H1 (cell line): ENCODE measurements around the gene SP4. TPM values are rescaled to one million over a fixed set of nuclear protein-coding genes. Genes with fewer than 3 reads are reported as not detected.

Experiments used
- BACH1 ChIP-seq: IDR thresholded peaks from 2 replicates; pipeline ENCODE4 v1.6.1; 2012; ENCODE audit warnings: low read length, improper control_type of control experiment
- BCL11A ChIP-seq, 2 experiments: IDR thresholded peaks; one replicate each; pipeline ENCODE4 v1.6.1; 2011; ENCODE audit warnings: low read depth in 2 of 2, low read length in 2 of 2, mild to moderate bottlenecking in 2 of 2
- GTF2F1 ChIP-seq: IDR thresholded peaks from 2 replicates; pipeline ENCODE4 v1.6.1; 2012; ENCODE audit warnings: low read depth, low read length, improper control_type of control experiment, borderline replicate concordance
- SP2 ChIP-seq: IDR thresholded peaks from 2 replicates; pipeline ENCODE4 v1.6.1; 2012; ENCODE audit warnings: mild to moderate bottlenecking, low read length, inconsistent platforms
- polyA plus RNA-seq, 7 experiments: library from polyadenylated mRNA; depleted of rRNA in 3 of 7; stranded (reverse) in 5 of 7; unstranded in 2 of 7; fragments of >200 nt in 5 of 7; fragments of 200-250 nt in 2 of 7; gene quantifications; 1 replicate in 5 of 7; 2 replicates in 1 of 7; 4 replicates in 1 of 7; pipeline versions ENCODE4 v1.2.1 to v1.2.3, GENCODE V29; 2011 to 2013; ENCODE audit warnings: missing spikeins in 2 of 7, mixed read lengths in 2 of 7
- total RNA-seq: library from RNA; stranded (reverse); fragmentation: NEBNext Ultra II Directional; extraction: Animal tissue kit (Norgen Biotek cat#: 25700); gene quantifications from 2 replicates; pipeline ENCODE4 v1.2.1, GENCODE V29; 2021
- TF ChIP-seq, protein P1 (sequence below): IDR thresholded peaks from 2 replicates; pipeline ENCODE4 v1.6.1; 2012; ENCODE audit warnings: inconsistent platforms

Gene SP4
- total and polyA plus RNA-seq, 2 of the 8 experiments (the other 6 are each of a cell fraction or from before 2014, with no cell fraction given) = 10.0 to 24.0 TPM

DNA sequence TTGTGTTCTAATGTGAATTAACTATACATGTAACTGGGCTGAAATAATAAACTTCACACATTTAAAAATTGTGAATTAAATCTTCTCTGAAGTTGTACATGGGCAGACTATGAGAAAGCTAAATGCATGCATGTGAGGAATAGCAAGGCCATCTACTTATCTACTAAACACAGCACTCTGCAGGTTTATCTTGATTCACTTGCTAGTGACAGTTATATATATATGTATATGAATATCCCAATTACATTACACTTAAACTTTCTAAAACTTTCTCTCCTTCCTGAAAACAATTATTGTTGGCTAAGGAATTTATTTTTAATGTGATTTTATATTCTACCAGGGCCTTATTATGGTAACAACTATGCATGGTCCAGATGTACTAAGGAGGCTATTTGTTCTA is 5.1 kb upstream of the SP4 start (continued):
- TF ChIP-seq GTF2F1 = no peak
- no peak for TF ChIP-seq SP2
- no peak for TF ChIP-seq BACH1
- TF ChIP-seq, protein P1, sequence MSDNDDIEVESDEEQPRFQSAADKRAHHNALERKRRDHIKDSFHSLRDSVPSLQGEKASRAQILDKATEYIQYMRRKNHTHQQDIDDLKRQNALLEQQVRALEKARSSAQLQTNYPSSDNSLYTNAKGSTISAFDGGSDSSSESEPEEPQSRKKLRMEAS = no peak
- no peak for TF ChIP-seq BCL11A (IDR thresholded peaks at IDR 0.05; ENCODE audit: low read depth in 2 of 2, low read length in 2 of 2)
